ENCODE results near the gene CATSPERB.

DNA sequence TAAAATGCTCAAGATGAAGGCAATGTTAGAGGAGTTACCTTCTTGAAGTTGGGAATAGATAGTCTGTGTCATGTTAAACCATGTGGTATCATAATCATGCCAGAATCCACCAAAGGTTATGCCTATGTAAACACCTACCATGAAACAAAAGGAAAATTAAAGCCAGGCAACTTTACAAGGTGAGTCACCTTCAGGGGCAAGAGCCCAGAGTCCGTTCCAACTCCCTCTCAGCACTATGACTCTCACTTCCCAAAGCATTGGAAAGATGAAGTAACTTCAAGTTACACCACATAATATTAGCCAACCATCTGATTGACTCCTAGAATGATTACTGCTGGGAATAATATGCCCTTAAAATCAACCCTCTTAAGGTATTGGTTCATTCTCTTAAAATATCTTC, 38.5 kb downstream of the CATSPERB start:
- no peak for TF ChIP-seq CTCF (IDR thresholded peaks at IDR 0.05)
- no peak for TF ChIP-seq POLR2A (IDR thresholded peaks at IDR 0.05)
